GM12875 (cell line): Measurements from ENCODE around the gene LIMS2.
A peak's percentile ranks its signal among the peaks of the same experiment; 100 is the strongest.

Source experiments
- H3K4me3 ChIP-seq: one replicate; pipeline ENCODE4 v1.5.1; 2011; ENCODE audit warnings: low read depth, low read length, control low read depth
- TF ChIP-seq, protein P1 (sequence below): IDR thresholded peaks from 2 replicates; pipeline ENCODE4 v1.5.1; 2011; ENCODE audit warnings: low read depth, mild to moderate bottlenecking, control low read depth, inconsistent platforms, low read length, moderate library complexity, borderline replicate concordance; ENCODE audit not compliant: insufficient read depth

Gene LIMS2

DNA sequence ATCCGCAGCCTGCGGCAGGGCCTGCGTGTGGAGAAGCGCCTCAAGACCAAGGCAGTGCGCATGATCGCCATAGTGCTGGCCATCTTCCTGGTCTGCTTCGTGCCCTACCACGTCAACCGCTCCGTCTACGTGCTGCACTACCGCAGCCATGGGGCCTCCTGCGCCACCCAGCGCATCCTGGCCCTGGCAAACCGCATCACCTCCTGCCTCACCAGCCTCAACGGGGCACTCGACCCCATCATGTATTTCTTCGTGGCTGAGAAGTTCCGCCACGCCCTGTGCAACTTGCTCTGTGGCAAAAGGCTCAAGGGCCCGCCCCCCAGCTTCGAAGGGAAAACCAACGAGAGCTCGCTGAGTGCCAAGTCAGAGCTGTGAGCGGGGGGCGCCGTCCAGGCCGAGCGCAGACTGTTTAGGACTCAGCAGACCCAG is 23.9 kb downstream of the LIMS2 start:
- TF ChIP-seq, protein P1, sequence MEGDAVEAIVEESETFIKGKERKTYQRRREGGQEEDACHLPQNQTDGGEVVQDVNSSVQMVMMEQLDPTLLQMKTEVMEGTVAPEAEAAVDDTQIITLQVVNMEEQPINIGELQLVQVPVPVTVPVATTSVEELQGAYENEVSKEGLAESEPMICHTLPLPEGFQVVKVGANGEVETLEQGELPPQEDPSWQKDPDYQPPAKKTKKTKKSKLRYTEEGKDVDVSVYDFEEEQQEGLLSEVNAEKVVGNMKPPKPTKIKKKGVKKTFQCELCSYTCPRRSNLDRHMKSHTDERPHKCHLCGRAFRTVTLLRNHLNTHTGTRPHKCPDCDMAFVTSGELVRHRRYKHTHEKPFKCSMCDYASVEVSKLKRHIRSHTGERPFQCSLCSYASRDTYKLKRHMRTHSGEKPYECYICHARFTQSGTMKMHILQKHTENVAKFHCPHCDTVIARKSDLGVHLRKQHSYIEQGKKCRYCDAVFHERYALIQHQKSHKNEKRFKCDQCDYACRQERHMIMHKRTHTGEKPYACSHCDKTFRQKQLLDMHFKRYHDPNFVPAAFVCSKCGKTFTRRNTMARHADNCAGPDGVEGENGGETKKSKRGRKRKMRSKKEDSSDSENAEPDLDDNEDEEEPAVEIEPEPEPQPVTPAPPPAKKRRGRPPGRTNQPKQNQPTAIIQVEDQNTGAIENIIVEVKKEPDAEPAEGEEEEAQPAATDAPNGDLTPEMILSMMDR = no peak
- H3K4me3 ChIP-seq = no peak overlapping the region

DNA sequence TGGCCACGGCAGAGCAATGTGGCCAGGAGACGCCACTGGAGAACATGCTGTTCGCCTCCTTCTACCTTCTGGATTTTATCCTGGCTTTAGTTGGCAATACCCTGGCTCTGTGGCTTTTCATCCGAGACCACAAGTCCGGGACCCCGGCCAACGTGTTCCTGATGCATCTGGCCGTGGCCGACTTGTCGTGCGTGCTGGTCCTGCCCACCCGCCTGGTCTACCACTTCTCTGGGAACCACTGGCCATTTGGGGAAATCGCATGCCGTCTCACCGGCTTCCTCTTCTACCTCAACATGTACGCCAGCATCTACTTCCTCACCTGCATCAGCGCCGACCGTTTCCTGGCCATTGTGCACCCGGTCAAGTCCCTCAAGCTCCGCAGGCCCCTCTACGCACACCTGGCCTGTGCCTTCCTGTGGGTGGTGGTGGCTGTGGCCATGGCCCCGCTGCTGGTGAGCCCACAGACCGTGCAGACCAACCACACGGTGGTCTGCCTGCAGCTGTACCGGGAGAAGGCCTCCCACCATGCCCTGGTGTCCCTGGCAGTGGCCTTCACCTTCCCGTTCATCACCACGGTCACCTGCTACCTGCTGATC is 24.4 kb downstream of the LIMS2 start:
- H3K4me3 ChIP-seq = no peak overlapping the region
- TF ChIP-seq, protein P1 = no peak

DNA sequence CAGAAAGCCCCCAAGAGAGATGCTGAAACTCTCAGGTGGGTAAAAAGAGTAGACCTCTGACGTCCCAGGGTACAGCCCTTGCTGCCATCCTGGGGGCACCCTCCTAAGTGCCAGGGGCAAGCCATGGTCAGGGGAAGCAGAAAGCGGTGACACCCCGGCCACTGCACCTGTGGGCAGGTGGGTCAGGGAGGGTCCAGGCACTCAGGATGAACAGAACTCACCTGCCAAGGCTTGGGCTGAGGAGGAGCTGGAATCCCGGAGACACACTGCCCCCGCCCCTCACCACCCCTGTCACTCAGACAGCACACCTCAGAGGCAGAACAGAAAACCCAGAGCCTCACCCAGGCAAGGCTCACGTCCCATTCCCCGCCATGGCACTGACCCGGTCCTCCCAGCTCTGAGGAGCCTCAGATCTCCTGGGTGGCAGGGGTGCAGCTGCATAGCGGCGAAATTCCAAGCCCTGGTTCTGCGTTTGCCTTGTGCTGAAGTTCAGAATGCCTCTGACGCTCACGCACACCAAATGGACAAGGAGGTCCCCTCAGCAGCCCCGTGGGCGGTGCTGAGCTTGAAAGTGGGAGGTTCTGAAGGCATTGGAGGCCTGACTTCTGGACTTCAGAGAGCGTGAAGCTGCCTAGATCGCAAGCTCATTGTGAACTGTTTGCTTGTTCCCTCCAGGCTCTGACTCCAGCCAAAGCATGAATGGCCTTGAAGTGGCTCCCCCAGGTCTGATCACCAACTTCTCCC is 25.1 kb downstream of the LIMS2 start:
- TF ChIP-seq, protein P1 = no peak

DNA sequence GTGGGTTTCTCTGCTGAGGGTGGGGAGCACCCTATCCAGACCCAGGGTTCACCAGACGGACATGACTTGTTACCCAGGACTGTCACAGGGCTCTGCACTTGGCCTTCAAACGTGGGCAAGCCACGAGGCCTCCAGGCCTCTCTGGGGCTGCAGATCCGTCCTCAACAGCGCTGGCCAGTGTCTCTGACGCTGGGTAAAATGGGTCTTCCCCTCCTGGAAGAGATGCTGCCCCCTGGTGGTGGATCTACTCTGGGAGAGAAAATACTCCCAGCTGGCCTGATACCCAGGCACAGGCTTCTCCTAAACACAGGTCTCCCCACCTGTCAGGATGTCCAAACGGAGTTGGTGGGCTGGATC is 25.7 kb downstream of the LIMS2 start:
- no peak overlapping the region for H3K4me3 ChIP-seq
- TF ChIP-seq, protein P1 = peak; percentile 84

More for the DNA sequence above, 25.1 kb downstream of the LIMS2 start:
- no peak overlapping the region for H3K4me3 ChIP-seq

DNA sequence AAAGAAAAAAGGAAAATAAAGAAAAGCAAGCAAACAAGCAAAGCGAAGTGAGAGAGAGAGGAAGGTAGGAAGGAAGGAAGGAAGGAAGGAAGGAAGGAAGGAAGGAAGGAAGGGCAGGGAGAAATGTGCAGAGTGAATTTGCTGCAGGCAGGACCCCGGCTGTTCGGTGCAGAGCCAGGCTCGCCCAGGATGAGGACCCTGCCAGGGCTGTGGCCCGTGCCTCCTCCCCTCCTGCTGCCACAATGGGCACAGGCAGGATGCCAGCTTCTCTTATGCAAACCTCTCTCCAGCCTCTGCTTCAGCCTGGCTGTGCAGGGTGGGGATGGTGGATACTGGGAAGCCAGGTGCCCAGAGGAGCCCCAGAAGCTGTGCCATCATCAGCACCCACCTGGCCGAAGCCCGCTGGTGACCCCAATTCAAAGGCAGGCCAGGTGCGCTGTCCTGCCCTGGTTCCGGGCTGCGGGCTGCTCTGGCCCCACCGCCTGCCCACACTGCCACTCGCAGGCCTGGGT is 26.2 kb downstream of the LIMS2 start:
- H3K4me3 ChIP-seq = no peak overlapping the region
- TF ChIP-seq, protein P1 = no peak

DNA sequence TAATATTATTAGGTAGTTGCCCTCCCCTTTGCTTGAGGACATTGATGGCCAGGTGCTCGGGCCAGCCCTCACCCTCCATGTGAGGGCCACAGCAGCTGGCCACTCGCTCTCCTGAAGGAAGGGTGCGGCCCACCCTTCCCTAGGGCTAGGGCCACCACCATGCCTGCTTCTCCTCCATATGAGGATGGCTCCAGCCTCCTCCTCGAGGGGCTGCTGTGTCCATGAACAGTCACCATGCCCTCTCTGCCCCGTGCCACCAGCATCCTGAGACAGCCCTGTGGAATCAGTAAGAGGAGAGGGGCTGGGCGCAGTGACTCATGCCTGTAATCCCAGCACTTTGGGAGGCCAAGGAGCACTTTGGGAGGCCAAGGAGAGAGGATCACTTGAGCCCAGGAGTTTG is 27.0 kb downstream of the LIMS2 start:
- TF ChIP-seq, protein P1 = no peak
- no peak overlapping the region for H3K4me3 ChIP-seq
